HG03342 (cell line): ENCODE results near the gene ATOH8.

ENCODE experiments used
- ATAC-seq: cut with Tn5 transposase; IDR thresholded peaks from one replicate; pipeline ENCODE4 v1.9.1; 2021; ENCODE audit warnings: mild to moderate bottlenecking, moderate library complexity; ENCODE audit not compliant: unreplicated experiment

Gene ATOH8

DNA sequence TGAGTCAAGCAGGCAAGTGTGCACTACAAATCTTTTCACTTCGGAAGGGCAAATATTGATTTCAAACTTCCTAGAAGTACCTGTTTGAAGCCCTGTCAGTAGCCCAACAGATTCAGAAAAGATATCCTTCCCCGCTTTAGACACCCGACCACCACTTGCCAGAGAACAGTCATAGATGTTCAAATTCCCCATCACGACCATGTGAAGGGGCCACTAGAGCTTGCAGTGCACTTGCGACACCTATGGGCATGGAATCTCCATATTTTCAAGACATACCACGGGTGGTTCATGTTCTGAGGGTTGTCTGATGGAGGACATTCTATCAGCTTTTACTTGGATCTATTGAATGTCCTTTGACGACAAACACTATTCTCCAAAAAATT is 35.8 kb upstream of the ATOH8 start:
- ATAC-seq, result no peak

DNA sequence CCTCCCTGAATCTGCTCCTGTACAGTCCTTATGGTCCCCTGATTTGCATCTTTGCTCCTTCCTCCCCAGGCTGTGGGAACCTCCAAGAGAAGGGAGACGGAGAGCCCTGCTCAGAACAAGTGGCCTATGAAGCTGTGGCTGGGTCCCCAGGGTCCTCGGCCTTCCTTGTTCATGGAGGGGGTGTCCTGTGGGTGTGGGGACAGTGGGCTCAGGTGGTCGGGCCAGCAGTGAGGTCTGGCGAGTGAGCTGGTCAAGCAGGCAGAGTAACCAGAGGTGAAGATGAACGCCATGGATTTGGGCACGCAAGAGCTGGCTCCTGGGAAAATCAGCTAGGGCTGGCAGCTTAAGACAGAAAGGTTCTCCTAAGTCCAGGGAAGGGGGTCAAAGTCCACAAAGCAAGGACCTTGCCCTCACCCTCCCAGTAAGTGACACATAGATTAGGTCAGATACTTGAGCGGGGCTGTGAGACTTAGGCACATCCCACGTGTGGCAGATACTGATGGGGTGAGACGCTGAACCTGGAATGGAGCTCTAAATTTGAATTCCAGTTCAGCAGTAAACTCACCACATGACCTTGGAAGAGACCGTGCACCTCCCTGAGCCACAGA is 34.8 kb upstream of the ATOH8 start:
- ATAC-seq, result no peak

DNA sequence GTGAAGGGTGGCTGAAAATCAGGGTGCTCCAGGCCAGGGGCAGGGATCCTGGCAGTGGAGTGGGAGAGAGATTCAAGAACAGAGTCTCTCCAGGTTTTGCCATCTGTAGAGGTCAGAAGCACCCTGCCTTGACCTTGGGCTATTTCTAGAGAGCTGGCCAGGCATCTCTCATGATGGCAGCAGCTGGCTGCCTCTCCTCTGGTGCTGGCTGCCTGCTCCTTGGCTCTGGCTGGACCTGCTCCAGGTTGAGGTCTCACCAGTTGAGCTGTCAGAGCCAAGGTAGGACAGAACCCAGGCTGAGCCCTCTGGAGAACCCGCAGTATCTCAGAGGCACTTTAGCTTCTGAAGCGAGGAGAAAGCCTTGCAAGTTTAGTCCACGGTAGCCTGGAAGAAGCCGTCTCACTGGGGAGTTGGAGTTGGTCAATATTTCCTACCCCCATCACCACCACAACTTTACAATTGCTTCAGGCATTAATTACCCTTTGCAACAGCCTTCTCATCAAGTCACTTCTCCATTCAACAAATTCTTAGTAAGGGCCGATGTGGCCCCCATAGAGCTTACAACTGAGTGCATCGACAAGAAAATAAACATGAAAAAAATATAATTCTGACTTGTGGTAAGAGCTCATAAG is 34.1 kb upstream of the ATOH8 start:
- no peak for ATAC-seq

DNA sequence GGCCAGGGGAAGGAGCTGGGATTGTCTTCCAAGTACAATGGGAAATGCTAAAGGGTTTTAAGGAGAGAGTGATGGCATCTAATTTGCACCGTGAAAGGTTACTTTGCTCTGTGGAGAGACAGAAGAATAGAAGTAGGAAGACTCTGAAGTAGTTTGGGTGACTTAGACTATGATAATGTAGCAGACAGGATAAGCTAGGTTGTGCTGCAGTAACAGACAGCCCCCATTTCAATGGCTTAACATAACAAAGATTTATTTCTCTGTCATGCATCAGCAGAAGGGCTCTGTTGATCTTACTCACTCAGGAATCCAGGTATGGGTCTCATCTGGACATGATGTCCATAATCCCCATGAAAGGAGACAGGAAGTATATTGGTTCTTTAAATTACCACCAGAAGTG is 33.3 kb upstream of the ATOH8 start:
- no peak for ATAC-seq

- ATAC-seq, result no peak
Observed at GRCh38 chr2:85721641-85722040, 32.1 kb upstream of the ATOH8 start.

DNA sequence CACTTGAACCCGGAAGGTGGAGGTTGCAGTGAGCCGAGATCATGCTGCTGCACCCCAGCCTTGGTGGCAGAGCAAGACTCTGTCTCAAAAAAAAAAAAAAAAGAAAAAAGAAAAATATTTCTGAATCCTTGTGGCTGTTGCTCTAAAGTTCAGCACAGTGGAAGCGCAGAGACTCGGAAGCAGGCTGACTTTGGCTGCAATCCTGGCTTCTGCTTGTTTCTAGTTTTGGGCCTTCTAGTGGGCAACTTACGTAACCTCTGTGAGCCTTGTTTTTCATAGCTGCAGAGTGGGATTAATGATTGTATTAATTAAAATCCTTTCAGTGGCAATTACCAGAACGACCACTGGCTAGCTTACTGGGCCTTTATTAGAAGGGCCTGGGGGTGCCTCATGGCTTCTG is 31.3 kb upstream of the ATOH8 start:
- ATAC-seq, result no peak

DNA sequence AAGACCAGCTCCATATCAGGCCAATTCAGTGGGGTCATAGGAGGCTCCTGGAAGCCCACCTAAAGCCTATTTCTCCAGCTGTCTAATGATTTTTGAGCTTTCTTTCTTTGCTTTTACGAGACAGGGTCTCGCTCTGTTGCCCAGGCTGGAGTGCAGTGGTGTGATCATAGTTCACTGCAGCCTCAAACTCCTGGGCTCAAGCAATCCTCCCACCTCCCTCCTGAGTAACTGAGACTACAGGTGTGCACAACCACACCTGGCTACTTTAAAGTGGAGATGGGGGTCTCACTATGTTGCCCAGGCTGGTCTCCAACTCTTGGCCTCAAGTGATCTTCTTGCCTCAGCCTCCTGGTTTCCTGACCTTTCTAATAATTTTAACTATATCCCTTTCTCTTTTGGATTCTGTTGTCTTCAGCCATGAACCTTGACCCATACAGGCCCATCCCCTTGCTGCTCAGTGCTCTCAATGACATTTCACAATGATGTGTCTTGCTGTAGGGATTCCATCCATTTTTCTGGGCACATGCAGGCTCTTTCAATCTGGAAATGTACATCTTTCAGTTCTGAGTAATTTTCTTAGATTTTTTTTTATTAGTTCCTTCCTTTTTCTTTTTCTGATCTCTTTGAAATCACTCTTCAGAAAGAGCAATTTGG is 30.0 kb upstream of the ATOH8 start:
- ATAC-seq, result no peak

DNA sequence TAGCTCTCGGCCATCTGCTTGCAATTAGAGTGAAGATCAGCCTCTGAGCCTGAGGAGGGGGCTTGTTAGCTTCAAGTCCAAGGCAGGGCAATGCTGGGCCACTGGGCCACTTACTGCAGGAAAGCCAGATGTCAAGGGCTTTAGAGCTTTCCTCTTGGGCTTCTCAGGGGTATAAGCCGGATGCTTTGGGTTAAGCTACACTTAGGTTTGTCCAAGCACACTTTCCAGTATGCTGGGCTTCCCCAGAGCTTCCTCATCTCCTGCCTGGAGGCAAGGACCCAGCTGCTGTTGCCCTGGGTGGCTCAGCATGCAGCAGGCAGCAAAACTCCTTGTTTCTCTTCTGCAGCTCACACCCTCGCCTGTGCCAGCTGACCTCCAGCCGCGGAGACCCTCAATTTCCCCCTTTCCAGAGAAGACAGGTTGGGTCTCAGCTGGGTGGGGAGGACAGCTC is 29.0 kb upstream of the ATOH8 start:
- ATAC-seq, result no peak

DNA sequence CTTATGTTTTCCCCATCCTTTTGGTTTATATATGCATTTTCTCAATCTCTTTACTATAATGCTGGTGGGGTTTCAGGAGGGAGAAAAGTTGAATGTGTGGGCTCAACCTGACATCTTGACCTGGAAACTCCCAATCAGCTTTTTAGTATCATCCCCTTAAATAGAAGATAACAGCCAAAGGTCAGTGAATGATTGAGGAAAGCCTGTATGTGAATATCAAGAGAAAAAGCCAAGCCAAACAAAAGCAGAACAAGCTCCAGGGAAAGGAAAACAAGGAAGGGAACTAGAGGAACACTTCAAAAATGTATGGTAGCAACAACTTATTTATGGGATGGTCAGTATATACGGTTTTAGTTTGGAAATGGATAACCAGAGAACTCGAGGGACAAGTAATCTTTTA is 28.3 kb upstream of the ATOH8 start:
- no peak for ATAC-seq

GRCh38 chr2:85727798-85728197 is 26.0 kb upstream of the ATOH8 start:
- no peak for ATAC-seq

- ATAC-seq, result no peak
Observed at GRCh38 chr2:85728342-85728741, 25.4 kb upstream of the ATOH8 start.

DNA sequence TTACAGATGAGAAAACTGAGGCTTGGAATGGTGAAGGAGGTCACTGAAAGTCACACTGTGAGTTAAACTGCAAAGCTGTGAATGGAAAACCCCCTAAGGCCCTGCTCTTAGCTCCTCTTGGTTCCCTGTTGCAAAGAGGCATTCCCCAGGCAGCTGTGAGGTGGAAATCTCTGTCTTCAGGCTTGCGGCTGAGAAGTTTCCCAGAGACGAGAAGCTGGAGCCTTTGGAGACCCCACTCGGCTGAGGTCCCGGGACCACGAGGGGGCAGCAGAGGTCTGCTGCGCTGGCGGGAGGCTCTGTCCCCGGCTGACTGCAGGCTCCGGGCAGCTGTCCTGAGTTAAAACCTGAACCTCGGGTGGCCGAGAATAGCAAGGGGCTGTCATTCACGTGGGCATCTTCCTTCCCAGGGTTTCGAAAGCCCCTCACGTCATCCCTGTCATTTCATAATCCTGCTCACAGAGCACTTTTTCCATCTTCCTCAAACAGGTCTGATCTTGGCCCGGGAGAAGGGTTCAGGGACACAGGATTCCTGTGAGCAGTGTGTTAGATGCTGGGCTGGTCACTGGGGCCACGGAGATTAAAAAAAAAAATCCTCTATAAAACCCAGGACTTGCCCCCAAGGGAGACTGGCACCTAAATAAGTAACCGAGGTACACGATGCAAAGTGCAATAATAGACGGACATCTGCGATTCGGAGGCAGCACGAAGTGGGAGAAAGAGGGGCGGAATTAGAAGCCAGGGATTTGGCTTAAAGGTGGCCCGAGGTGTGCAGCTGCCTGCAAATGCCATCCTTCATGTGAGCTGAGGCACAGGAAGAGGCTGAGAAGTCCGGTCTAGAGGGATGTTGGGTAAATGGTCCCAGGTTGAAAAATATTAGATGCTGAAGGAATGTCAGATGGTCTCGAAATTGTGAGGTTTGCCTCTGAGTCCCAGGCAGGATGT is 24.6 kb upstream of the ATOH8 start:
- no peak for ATAC-seq

DNA sequence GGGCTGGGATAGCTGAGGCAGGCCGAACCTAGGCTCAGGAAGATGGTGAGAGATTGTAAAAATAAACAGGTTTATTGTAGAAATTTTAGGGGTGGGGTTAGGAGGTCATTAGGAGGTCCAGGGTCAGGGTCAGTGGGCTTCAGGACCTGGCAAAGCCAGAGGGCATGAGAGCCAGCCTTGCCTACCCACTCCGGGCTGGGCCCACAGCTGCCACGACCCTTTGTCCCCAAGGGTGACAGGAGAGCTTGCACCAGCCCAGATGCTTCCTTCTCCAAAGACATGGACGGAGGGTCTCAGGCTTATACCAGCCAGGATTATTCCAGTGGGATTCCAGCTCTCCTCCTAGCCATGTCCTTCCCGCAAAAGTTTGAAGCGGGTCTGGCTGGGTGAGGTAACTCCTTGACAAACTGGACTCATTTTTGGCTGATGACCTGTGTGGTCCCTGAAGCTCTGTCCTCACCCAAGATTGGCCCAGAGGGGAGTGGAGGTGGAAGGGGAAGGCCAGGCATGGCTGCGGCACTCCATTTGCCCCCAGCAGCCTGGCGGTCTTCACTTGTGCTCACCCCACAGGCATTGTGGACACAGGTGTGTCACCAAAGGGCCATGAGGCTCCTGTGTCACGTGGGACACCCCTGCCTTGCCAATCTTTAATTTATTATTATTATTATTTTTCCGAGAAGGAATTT is 23.8 kb upstream of the ATOH8 start:
- ATAC-seq, result no peak

DNA sequence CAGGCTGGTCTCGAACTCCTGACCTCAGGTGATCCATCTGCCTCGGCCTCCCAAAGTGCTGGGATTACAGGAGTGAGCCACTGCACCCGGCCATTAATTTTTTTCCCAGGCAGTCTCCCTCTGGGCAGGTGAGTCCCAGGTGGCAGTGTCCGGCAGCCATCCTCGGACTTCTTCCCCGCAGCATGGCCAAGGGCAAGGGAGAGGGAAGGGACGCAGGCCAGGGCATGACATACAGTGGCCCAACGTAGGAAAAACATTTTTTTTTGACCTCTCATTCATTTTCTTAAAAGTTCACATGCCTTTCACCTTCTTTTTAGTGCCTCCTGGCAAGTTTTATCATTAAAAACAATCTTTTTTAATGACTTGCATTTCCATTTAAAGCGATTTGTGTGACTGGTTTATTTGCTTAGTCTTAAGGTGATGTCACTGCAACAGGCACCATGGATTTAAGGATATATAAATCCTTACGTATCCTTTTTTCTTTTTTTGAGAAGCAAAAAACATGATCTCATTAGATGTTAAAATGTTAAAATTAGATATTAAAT is 23.0 kb upstream of the ATOH8 start:
- ATAC-seq, result no peak

GRCh38 chr2:85731606-85732005 is 22.2 kb upstream of the ATOH8 start:
- no peak for ATAC-seq

GRCh38 chr2:85732467-85733120 is 21.2 kb upstream of the ATOH8 start:
- no peak for ATAC-seq

- no peak for ATAC-seq
Observed at GRCh38 chr2:85733121-85733960, 20.4 kb upstream of the ATOH8 start.

DNA sequence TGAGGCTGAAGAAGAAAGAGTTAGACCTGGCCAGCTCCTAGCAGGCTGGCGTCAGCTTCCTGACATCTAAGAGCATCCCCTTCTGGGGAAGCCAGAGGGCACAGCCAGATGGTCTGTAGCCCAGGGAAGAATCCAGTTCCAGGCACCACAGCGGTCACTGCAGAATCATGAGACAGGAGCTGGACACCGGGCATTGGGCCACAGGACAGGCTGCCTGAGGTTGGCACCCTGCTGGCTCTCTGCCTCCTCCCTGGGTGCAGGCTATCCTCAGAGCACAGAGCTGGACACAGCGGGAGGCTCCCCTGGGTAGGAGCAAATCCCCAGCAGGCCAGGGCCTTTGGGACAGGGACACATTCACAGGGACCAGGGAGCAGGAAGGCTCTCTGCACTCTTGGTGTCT is 19.8 kb upstream of the ATOH8 start:
- ATAC-seq, result no peak

DNA sequence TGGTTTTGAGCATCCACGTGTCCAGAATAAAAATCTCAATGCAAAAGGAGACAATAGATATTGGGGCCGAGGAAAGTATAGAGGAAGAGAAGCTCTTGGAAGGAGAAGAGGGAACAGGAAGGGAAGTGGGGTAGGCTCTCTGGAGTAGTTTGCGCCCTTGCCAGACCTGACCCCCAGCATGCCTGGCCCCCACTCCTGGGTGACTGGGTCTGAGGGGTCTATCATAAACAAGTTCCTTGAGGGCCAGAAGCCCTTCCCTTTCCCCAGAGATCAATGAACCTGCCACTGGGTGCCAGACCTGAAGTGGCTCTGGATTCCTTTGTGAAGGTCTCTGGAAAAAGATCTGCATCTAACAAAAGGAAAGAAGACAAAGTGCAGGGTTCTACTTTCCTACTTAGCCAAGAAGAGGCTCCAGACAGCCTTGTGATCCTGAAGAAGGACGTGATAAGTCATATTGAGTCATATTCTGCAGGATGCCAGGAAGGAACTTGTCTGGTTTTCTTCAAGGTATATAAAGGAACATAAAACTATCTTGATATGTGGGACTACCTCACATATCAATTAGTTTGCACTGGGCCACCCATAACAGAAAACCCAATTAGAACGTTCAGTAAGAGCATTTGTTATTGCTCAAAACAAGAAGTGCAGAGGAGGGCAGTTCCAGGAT is 18.7 kb upstream of the ATOH8 start:
- no peak for ATAC-seq
